PC-9 (cell line): ENCODE measurements around the gene GFOD2. TPM values are rescaled to one million over a fixed set of nuclear protein-coding genes. Genes with fewer than 3 reads are reported as not detected.

Experiments used
- BruUV-seq: library from RNA; stranded (reverse); fragments of 400-500 nt; replicated peaks from 2 replicates; lab custom pipeline; 2021; lab: Mats Ljungman, UMichigan
- CTCF ChIA-PET: fragments of 300-600 bp; sonication (Branson Sonifier 250); formaldehyde crosslinking; loops from one replicate; lab custom pipeline; 2022; ENCODE audit warnings: antibody characterized with exemption; lab: Charles Lee
- POLR2A ChIA-PET: fragments of 300-600 bp; sonication (Branson Sonifier 250); formaldehyde crosslinking; loops from one replicate; lab custom pipeline; 2022; ENCODE audit warnings: antibody characterized with exemption; ENCODE audit not compliant: unreplicated experiment; lab: Charles Lee
- DNase-seq, 2 experiments: peaks; one replicate each; pipeline versions ENCODE4 v3.0.0 to v3.0.0-alpha.2; 2015 to 2022; ENCODE audit warnings: mixed read lengths in 1 of 2
- H2AFZ ChIP-seq: fragments of 200-600 bp; sonication (generic); 2 replicates; pipeline ENCODE4 v1.8.1; 2017; ENCODE audit warnings: antibody characterized with exemption
- H3F3A ChIP-seq: fragments of 200-600 bp; sonication (generic); 2 replicates; pipeline ENCODE4 v1.8.1; 2017; ENCODE audit warnings: antibody characterized with exemption, mild to moderate bottlenecking, low read depth; ENCODE audit not compliant: insufficient read depth
- H3K27ac ChIP-seq: fragments of 200-600 bp; sonication (generic); 2 replicates; pipeline ENCODE4 v1.6.1; 2016; ENCODE audit warnings: mixed run types
- H3K27me3 ChIP-seq: fragments of 200-600 bp; sonication (generic); 2 replicates; pipeline ENCODE4 v1.6.1; 2016; ENCODE audit warnings: low read depth, mixed run types; ENCODE audit not compliant: insufficient read depth
- H3K36me3 ChIP-seq: fragments of 200-600 bp; sonication (generic); 2 replicates; pipeline ENCODE4 v1.6.1; 2016; ENCODE audit warnings: low read depth, mixed run types
- H3K4me1 ChIP-seq: fragments of 200-600 bp; sonication (generic); replicated peaks from 2 replicates; pipeline ENCODE4 v1.6.1; 2016; ENCODE audit warnings: mixed run types; ENCODE audit not compliant: insufficient read depth
- H3K4me2 ChIP-seq: fragments of 200-600 bp; sonication (generic); 2 replicates; pipeline ENCODE4 v1.6.1; 2017; ENCODE audit warnings: mixed run types
- H3K4me3 ChIP-seq: fragments of 200-600 bp; sonication (generic); 2 replicates; pipeline ENCODE4 v1.6.1; 2016; ENCODE audit warnings: mixed run types
- H3K79me2 ChIP-seq: fragments of 200-600 bp; sonication (generic); 2 replicates; pipeline ENCODE4 v1.6.1; 2017; ENCODE audit warnings: low read depth, mixed run types
- H3K9me2 ChIP-seq: fragments of 200-600 bp; sonication (generic); 2 replicates; pipeline ENCODE4 v1.8.1; 2017; ENCODE audit warnings: mild to moderate bottlenecking; ENCODE audit not compliant: insufficient read depth
- H3K9me3 ChIP-seq: fragments of 200-600 bp; sonication (generic); 2 replicates; pipeline ENCODE4 v1.8.1; 2016; ENCODE audit warnings: low read depth; ENCODE audit not compliant: insufficient read depth
- H4K20me1 ChIP-seq: fragments of 200-600 bp; sonication (generic); 2 replicates; pipeline ENCODE4 v1.8.1; 2017; ENCODE audit not compliant: insufficient read depth
- EZH2 ChIP-seq: fragments of 200-600 bp; sonication (generic); IDR thresholded peaks from 2 replicates; pipeline ENCODE4 v1.8.0; 2017; ENCODE audit warnings: antibody characterized with exemption, low read depth
- intact Hi-C: fragments of 100-400 bp; cut with micrococcal nuclease; formaldehyde crosslinking; loops from one replicate; pipeline ENCODE4 v1.10.0; 2022; ENCODE audit not compliant: unreplicated experiment
- total RNA-seq: library from RNA; stranded (reverse); gene quantifications from 2 replicates; pipeline ENCODE4 v1.2.3, GENCODE V29; 2021
- TF ChIP-seq, protein P1 (sequence below): fragments of 200-600 bp; sonication (generic); conservative IDR thresholded peaks from 2 replicates; pipeline ENCODE4 v1.6.1; 2017; ENCODE audit warnings: mixed run types, antibody characterized with exemption, mild to moderate bottlenecking, moderate library complexity

GFOD2 gene
- total RNA-seq, 1 experiment from 2014 or later, result 17.6 TPM

GRCh38 chr16:67672739-67673662, 46.1 kb downstream of the GFOD2 start:
- ChIA-PET POLR2A (no interaction called here), CTCF (interaction anchor here (0.5 to 1.3 kb wide), 4 partner anchors 148 to 217 kb away, joined by 5 to 9 read pairs (median 6); no protein-coding TSS in a partner anchor)
- no peaks in the 10 kb centered on the region for H4K20me1 ChIP-seq
- peak; percentile 39 to 67 for DNase-seq
- no peaks in the 10 kb centered on the region for H3K27me3 ChIP-seq
- H3K36me3 ChIP-seq, result no peaks in the 10 kb centered on the region
- TF ChIP-seq, protein P1, sequence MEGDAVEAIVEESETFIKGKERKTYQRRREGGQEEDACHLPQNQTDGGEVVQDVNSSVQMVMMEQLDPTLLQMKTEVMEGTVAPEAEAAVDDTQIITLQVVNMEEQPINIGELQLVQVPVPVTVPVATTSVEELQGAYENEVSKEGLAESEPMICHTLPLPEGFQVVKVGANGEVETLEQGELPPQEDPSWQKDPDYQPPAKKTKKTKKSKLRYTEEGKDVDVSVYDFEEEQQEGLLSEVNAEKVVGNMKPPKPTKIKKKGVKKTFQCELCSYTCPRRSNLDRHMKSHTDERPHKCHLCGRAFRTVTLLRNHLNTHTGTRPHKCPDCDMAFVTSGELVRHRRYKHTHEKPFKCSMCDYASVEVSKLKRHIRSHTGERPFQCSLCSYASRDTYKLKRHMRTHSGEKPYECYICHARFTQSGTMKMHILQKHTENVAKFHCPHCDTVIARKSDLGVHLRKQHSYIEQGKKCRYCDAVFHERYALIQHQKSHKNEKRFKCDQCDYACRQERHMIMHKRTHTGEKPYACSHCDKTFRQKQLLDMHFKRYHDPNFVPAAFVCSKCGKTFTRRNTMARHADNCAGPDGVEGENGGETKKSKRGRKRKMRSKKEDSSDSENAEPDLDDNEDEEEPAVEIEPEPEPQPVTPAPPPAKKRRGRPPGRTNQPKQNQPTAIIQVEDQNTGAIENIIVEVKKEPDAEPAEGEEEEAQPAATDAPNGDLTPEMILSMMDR, result peak; percentile 84
- no peak for TF ChIP-seq EZH2
- 0 out of 2 replicates have a peak, but pooled peaks cover 3% of the 10 kb centered on the region for H3K79me2 ChIP-seq
- H3K4me2 ChIP-seq, result no peak overlapping the region
- no TSS peak for BruUV-seq
- no peaks in the 10 kb centered on the region for H3K9me3 ChIP-seq
- H3K9me2 ChIP-seq, result no peaks in the 10 kb centered on the region
- no peak overlapping the region for H3K27ac ChIP-seq
- intact Hi-C loops, result loop anchor here (1.0 to 10.0 kb wide), 4 partner anchors 134 to 562 kb away; partner anchors contain the start of genes ESRP2, RANBP10 and TSNAXIP1
- H3K4me3 ChIP-seq, result no peak overlapping the region
- H3F3A ChIP-seq, result peaks cover 34% of the 10 kb centered on the region
- peaks cover 25% of the 10 kb centered on the region for H3K4me1 ChIP-seq
- H2AFZ ChIP-seq, result no peak overlapping the region

DNA sequence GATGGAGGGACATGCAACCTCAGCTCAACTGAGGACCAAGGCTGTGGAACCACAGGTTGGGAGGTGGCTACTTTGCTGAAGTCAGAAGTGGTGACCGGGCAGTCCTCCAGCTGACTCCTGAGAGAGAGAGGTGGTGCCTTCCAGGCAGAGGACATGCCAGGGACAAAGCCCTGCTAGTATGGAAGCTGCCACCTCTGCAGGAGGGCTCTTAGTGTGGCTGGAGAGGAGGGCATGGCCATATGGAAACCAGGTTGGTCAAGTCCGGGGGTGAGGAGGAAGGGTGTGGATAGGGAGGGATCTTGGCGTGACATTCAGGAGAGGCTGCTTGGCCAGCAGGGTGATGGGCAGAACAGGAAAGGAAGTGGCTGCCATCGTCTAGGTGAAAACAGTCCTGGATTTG, 46.8 kb downstream of the GFOD2 start:
- Histone ChIP-seq H3K4me1 (peaks cover 18% of the 10 kb centered on the region), H2AFZ (no peak overlapping the region), H3K9me3 (no peaks in the 10 kb centered on the region), H3K9me2 (no peaks in the 10 kb centered on the region), H3K4me3 (no peak overlapping the region), H3K4me2 (no peak overlapping the region), H3K27me3 (no peaks in the 10 kb centered on the region), H3K79me2 (0 out of 2 replicates have a peak, but pooled peaks cover 3% of the 10 kb centered on the region), H3K27ac (no peak overlapping the region), H4K20me1 (no peaks in the 10 kb centered on the region), H3K36me3 (no peaks in the 10 kb centered on the region), H3F3A (peaks cover 27% of the 10 kb centered on the region)
- no peak for TF ChIP-seq EZH2
- TF ChIP-seq, protein P1, result no peak
- ChIA-PET POLR2A (no interaction called here), CTCF (interaction anchor here (0.5 to 1.3 kb wide), 3 partner anchors 144 to 217 kb away, joined by 3 to 9 read pairs (median 6); no protein-coding TSS in a partner anchor)
- no TSS peak for BruUV-seq
- intact Hi-C loops, result loop anchor here (1.0 to 10.0 kb wide), 4 partner anchors 134 to 562 kb away; partner anchors contain the start of genes ESRP2, RANBP10 and TSNAXIP1
- peak in 1 of 2 experiments; percentile 35 for DNase-seq

GRCh38 chr16:67669499-67670101, 49.5 kb downstream of the GFOD2 start:
- TF ChIP-seq, protein P1, result no peak
- no peak for TF ChIP-seq EZH2
- CTCF ChIA-PET, result interaction anchor here (0.6 kb wide), 1 partner anchor 398 kb away, joined by 4 read pairs; no protein-coding TSS in a partner anchor

More at GRCh38 chr16:67669499-67670101, 49.5 kb downstream of the GFOD2 start:
- no peaks in the 10 kb centered on the region for H4K20me1 ChIP-seq
- H3K9me3 ChIP-seq, result no peaks in the 10 kb centered on the region
- no peaks in the 10 kb centered on the region for H3K27me3 ChIP-seq
- H2AFZ ChIP-seq, result no peak overlapping the region
- no peaks in the 10 kb centered on the region for H3K79me2 ChIP-seq
- H3K27ac ChIP-seq, result no peak overlapping the region
- no peak overlapping the region for H3K4me2 ChIP-seq
- H3K4me1 ChIP-seq, result no peaks in the 10 kb centered on the region
- no peaks in the 10 kb centered on the region for H3K9me2 ChIP-seq
- intact Hi-C loops, result loop anchor here (2.0 to 10.0 kb wide), 2 partner anchors 107 to 565 kb away; partner anchors contain the start of genes CTCF and ESRP2
- BruUV-seq, result no TSS peak
- POLR2A ChIA-PET, result no interaction called here
- H3K4me3 ChIP-seq, result no peak overlapping the region
- DNase-seq, result no peak
- H3K36me3 ChIP-seq, result no peaks in the 10 kb centered on the region
- H3F3A ChIP-seq, result peaks cover 9% of the 10 kb centered on the region; the same call in 1 of the 2 replicates
